HEK293 (cell line): ENCODE data around the gene GNPTG.

Experiments
- BCL11A ChIP-seq: fragments of 450-650 bp; formaldehyde crosslinking; IDR thresholded peaks from 2 replicates; pipeline ENCODE4 v1.5.1; 2016; ENCODE audit warnings: low read depth, missing biosample characterization, missing genetic modification characterization
- KLF10 ChIP-seq: fragments of 450-650 bp; IDR thresholded peaks from 2 replicates; pipeline ENCODE4 v1.5.1; 2018; ENCODE audit warnings: missing biosample characterization, mild to moderate bottlenecking, missing genetic modification characterization
- TCF7L2 ChIP-seq: IDR thresholded peaks from 2 replicates; pipeline ENCODE4 v1.6.1; 2011; ENCODE audit warnings: low read depth, mild to moderate bottlenecking, inconsistent platforms, low read length, moderate library complexity, borderline replicate concordance
- ZBTB17 ChIP-seq: fragments of 450-650 bp; formaldehyde crosslinking; IDR thresholded peaks from 2 replicates; pipeline ENCODE4 v1.5.1; 2016; ENCODE audit warnings: missing biosample characterization, missing genetic modification characterization
- ZNF549 ChIP-seq: fragments of 450-650 bp; IDR thresholded peaks from 2 replicates; pipeline ENCODE4 v1.5.1; 2018; ENCODE audit warnings: missing biosample characterization, missing genetic modification characterization, mild to moderate bottlenecking, inconsistent platforms, moderate library complexity
- ZSCAN30 ChIP-seq: fragments of 450-650 bp; IDR thresholded peaks from 2 replicates; pipeline ENCODE4 v1.5.1; 2018; ENCODE audit warnings: missing biosample characterization, mild to moderate bottlenecking, missing genetic modification characterization, moderate library complexity
- TF ChIP-seq, protein P1 (sequence below): fragments of 450-650 bp; formaldehyde crosslinking; IDR thresholded peaks from 2 replicates; pipeline ENCODE4 v1.5.1; 2016; ENCODE audit warnings: missing biosample characterization, missing genetic modification characterization
- TF ChIP-seq, protein P2 (sequence below): fragments of 450-650 bp; formaldehyde crosslinking; IDR thresholded peaks from 2 replicates; pipeline ENCODE4 v1.5.1; 2016; ENCODE audit warnings: missing biosample characterization, missing genetic modification characterization, borderline replicate concordance
- TF ChIP-seq, protein P3 (sequence below): fragments of 450-650 bp; formaldehyde crosslinking; IDR thresholded peaks from 2 replicates; pipeline ENCODE4 v1.5.1; 2016; ENCODE audit warnings: missing biosample characterization, missing genetic modification characterization
- TF ChIP-seq, protein P4 (sequence below): fragments of 450-650 bp; formaldehyde crosslinking; IDR thresholded peaks from 2 replicates; pipeline ENCODE4 v1.5.1; 2016; ENCODE audit warnings: missing biosample characterization, missing genetic modification characterization
- TF ChIP-seq, protein P5 (sequence below): fragments of 450-650 bp; IDR thresholded peaks from 2 replicates; pipeline ENCODE4 v1.5.1; 2018; ENCODE audit warnings: missing biosample characterization, missing genetic modification characterization
- TF ChIP-seq, protein P6 (sequence below): fragments of 450-650 bp; formaldehyde crosslinking; IDR thresholded peaks from 2 replicates; pipeline ENCODE4 v1.5.1; 2016; ENCODE audit warnings: missing biosample characterization, missing genetic modification characterization
- TF ChIP-seq, protein P7 (sequence below): fragments of 450-650 bp; formaldehyde crosslinking; IDR thresholded peaks from 2 replicates; pipeline ENCODE4 v1.5.1; 2016; ENCODE audit warnings: missing biosample characterization, missing genetic modification characterization

DNA sequence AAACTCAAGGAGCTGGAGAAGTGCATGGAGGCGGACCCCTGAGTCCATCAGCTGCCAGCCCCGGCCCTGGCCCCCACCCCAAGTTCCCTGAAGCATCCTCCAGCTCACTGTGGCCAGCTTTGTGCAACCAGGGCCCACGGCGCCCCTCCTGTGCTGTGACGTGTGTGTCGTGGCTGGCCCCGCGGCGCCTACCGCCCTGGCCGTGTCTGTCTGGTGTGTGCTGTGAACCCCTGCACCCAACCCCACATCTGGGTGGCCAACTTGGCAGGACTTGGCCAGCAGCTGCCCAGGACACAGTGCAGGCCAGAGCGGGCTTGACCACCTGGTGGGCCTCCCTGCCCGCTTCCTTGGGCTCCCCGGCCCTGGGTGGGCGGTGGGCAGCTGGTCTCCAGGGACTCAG lies 3.3 kb upstream of the GNPTG start:
- no peak for TF ChIP-seq KLF10 (tag by site-specific recombination)
- TF ChIP-seq, protein P1, sequence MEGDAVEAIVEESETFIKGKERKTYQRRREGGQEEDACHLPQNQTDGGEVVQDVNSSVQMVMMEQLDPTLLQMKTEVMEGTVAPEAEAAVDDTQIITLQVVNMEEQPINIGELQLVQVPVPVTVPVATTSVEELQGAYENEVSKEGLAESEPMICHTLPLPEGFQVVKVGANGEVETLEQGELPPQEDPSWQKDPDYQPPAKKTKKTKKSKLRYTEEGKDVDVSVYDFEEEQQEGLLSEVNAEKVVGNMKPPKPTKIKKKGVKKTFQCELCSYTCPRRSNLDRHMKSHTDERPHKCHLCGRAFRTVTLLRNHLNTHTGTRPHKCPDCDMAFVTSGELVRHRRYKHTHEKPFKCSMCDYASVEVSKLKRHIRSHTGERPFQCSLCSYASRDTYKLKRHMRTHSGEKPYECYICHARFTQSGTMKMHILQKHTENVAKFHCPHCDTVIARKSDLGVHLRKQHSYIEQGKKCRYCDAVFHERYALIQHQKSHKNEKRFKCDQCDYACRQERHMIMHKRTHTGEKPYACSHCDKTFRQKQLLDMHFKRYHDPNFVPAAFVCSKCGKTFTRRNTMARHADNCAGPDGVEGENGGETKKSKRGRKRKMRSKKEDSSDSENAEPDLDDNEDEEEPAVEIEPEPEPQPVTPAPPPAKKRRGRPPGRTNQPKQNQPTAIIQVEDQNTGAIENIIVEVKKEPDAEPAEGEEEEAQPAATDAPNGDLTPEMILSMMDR (tag by site-specific recombination) = no peak
- no peak for TF ChIP-seq ZSCAN30 (tag by site-specific recombination)
- TF ChIP-seq, protein P2, sequence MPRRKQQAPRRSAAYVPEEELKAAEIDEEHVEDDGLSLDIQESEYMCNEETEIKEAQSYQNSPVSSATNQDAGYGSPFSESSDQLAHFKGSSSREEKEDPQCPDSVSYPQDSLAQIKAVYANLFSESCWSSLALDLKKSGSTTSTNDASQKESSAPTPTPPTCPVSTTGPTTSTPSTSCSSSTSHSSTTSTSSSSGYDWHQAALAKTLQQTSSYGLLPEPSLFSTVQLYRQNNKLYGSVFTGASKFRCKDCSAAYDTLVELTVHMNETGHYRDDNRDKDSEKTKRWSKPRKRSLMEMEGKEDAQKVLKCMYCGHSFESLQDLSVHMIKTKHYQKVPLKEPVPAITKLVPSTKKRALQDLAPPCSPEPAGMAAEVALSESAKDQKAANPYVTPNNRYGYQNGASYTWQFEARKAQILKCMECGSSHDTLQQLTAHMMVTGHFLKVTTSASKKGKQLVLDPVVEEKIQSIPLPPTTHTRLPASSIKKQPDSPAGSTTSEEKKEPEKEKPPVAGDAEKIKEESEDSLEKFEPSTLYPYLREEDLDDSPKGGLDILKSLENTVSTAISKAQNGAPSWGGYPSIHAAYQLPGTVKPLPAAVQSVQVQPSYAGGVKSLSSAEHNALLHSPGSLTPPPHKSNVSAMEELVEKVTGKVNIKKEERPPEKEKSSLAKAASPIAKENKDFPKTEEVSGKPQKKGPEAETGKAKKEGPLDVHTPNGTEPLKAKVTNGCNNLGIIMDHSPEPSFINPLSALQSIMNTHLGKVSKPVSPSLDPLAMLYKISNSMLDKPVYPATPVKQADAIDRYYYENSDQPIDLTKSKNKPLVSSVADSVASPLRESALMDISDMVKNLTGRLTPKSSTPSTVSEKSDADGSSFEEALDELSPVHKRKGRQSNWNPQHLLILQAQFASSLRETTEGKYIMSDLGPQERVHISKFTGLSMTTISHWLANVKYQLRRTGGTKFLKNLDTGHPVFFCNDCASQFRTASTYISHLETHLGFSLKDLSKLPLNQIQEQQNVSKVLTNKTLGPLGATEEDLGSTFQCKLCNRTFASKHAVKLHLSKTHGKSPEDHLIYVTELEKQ (tag by site-specific recombination) = no peak
- TF ChIP-seq, protein P3, sequence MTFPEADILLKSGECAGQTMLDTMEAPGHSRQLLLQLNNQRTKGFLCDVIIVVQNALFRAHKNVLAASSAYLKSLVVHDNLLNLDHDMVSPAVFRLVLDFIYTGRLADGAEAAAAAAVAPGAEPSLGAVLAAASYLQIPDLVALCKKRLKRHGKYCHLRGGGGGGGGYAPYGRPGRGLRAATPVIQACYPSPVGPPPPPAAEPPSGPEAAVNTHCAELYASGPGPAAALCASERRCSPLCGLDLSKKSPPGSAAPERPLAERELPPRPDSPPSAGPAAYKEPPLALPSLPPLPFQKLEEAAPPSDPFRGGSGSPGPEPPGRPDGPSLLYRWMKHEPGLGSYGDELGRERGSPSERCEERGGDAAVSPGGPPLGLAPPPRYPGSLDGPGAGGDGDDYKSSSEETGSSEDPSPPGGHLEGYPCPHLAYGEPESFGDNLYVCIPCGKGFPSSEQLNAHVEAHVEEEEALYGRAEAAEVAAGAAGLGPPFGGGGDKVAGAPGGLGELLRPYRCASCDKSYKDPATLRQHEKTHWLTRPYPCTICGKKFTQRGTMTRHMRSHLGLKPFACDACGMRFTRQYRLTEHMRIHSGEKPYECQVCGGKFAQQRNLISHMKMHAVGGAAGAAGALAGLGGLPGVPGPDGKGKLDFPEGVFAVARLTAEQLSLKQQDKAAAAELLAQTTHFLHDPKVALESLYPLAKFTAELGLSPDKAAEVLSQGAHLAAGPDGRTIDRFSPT (tag by site-specific recombination) = no peak
- no peak for TF ChIP-seq TCF7L2
- TF ChIP-seq BCL11A (tag by site-specific recombination) = no peak
- no peak for TF ChIP-seq ZBTB17 (tag by site-specific recombination)
- TF ChIP-seq, protein P4, sequence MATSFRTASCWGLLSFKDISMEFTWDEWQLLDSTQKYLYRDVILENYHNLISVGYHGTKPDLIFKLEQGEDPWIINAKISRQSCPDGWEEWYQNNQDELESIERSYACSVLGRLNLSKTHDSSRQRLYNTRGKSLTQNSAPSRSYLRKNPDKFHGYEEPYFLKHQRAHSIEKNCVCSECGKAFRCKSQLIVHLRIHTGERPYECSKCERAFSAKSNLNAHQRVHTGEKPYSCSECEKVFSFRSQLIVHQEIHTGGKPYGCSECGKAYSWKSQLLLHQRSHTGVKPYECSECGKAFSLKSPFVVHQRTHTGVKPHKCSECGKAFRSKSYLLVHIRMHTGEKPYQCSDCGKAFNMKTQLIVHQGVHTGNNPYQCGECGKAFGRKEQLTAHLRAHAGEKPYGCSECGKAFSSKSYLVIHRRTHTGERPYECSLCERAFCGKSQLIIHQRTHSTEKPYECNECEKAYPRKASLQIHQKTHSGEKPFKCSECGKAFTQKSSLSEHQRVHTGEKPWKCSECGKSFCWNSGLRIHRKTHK (tag by site-specific recombination) = no peak
- TF ChIP-seq, protein P5, sequence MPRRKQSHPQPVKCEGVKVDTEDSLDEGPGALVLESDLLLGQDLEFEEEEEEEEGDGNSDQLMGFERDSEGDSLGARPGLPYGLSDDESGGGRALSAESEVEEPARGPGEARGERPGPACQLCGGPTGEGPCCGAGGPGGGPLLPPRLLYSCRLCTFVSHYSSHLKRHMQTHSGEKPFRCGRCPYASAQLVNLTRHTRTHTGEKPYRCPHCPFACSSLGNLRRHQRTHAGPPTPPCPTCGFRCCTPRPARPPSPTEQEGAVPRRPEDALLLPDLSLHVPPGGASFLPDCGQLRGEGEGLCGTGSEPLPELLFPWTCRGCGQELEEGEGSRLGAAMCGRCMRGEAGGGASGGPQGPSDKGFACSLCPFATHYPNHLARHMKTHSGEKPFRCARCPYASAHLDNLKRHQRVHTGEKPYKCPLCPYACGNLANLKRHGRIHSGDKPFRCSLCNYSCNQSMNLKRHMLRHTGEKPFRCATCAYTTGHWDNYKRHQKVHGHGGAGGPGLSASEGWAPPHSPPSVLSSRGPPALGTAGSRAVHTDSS (tag by site-specific recombination) = no peak
- TF ChIP-seq, protein P6, sequence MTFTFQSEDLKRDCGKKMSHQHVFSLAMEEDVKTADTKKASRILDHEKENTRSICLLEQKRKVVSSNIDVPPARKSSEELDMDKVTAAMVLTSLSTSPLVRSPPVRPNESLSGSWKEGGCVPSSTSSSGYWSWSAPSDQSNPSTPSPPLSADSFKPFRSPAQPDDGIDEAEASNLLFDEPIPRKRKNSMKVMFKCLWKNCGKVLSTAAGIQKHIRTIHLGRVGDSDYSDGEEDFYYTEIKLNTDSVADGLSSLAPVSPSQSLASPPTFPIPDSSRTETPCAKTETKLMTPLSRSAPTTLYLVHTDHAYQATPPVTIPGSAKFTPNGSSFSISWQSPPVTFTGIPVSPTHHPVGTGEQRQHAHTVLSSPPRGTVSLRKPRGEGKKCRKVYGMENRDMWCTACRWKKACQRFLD = no peak
- TF ChIP-seq ZNF549 = no peak
- TF ChIP-seq, protein P7, sequence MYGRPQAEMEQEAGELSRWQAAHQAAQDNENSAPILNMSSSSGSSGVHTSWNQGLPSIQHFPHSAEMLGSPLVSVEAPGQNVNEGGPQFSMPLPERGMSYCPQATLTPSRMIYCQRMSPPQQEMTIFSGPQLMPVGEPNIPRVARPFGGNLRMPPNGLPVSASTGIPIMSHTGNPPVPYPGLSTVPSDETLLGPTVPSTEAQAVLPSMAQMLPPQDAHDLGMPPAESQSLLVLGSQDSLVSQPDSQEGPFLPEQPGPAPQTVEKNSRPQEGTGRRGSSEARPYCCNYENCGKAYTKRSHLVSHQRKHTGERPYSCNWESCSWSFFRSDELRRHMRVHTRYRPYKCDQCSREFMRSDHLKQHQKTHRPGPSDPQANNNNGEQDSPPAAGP (tag by site-specific recombination) = no peak
